Adipose tissue (tissue), 3 donors: ENCODE measurements around the gene KIAA1217. TPM values are rescaled to one million over a fixed set of nuclear protein-coding genes. Genes with fewer than 3 reads are reported as not detected.

Experiments used
- H3K27ac ChIP-seq: one replicate; pipeline ENCODE4 v1.5.1; 2013; ENCODE audit warnings: low read depth, low read length
- WGBS, 3 donors: extraction: QIAGEN DNeasy Blood & Tissue Kit; methylation state at CpG; one replicate each; pipeline ENCODE4 v1.1.7; 2013; 5-methylcytosine and 5-hydroxymethylcytosine counted together
- polyA plus RNA-seq, 3 donors: library from polyadenylated mRNA; stranded (reverse); fragments of 200-250 nt; gene quantifications; one replicate each; pipeline ENCODE4 v1.2.3, GENCODE V29; 2013
- donor health status: healthy with polysubstance abuse.
- donor health status: Bipolar disorder and iron deficiency.
- donor health status: healthy.

The KIAA1217 gene
- polyA plus RNA-seq, 3 donors, result 5.9 to 18.7 (median 13.3) TPM

- H3K27ac ChIP-seq, result no peak overlapping the region
- 59 to 75% (median 68%) methylated on average over 3 of the region's 3 CpGs for WGBS, 3 donors
Observed at GRCh38 chr10:24404567-24404966, 195.6 kb downstream of the KIAA1217 start.

- 43 to 85% (median 79%) methylated on average over 1 of the region's 1 CpG for WGBS, 3 donors
- no peak overlapping the region for H3K27ac ChIP-seq
Observed at GRCh38 chr10:24405635-24406034, 196.7 kb downstream of the KIAA1217 start.

- 87 to 94% (median 94%) methylated on average over 12 of the region's 12 CpGs for WGBS, 3 donors
- H3K27ac ChIP-seq, result no peak overlapping the region
Observed at GRCh38 chr10:24406809-24407483, 198.0 kb downstream of the KIAA1217 start.

GRCh38 chr10:24407928-24408327, 199.0 kb downstream of the KIAA1217 start:
- H3K27ac ChIP-seq, result no peak overlapping the region

- H3K27ac ChIP-seq, result no peak overlapping the region
- WGBS, 3 donors, result 88 to 96% (median 92%) methylated on average over 2 of the region's 2 CpGs
Observed at GRCh38 chr10:24408365-24408764, 199.4 kb downstream of the KIAA1217 start.

- WGBS, 3 donors, result 80 to 92% (median 82%) methylated on average over 6 of the region's 6 CpGs
- H3K27ac ChIP-seq, result no peak overlapping the region
Observed at GRCh38 chr10:24414597-24414996, 205.7 kb downstream of the KIAA1217 start.

GRCh38 chr10:24415455-24416125, 206.7 kb downstream of the KIAA1217 start:
- 36 to 58% (median 49%) methylated on average over 5 of the region's 5 CpGs for WGBS, 3 donors
- no peak overlapping the region for H3K27ac ChIP-seq

GRCh38 chr10:24416248-24416647, 207.3 kb downstream of the KIAA1217 start:
- no peak overlapping the region for H3K27ac ChIP-seq
- 64 to 87% (median 70%) methylated on average over 4 of the region's 4 CpGs for WGBS, 3 donors

- 67 to 92% (median 79%) methylated on average over 7 of the region's 7 CpGs for WGBS, 3 donors
- no peak overlapping the region for H3K27ac ChIP-seq
Observed at GRCh38 chr10:24417053-24417452, 208.1 kb downstream of the KIAA1217 start.

- no peak overlapping the region for H3K27ac ChIP-seq
- WGBS, 3 donors, result 92 to 95% (median 93%) methylated on average over 4 of the region's 4 CpGs
Observed at GRCh38 chr10:24418532-24418931, 209.6 kb downstream of the KIAA1217 start.

GRCh38 chr10:24419066-24419465, 210.1 kb downstream of the KIAA1217 start:
- H3K27ac ChIP-seq, result no peak overlapping the region
- 71 to 83% (median 79%) methylated on average over 3 of the region's 3 CpGs for WGBS, 3 donors

GRCh38 chr10:24425151-24425550, 216.2 kb downstream of the KIAA1217 start:
- no peak overlapping the region for H3K27ac ChIP-seq
- 86 to 97% (median 96%) methylated on average over 1 of the region's 1 CpG for WGBS, 3 donors

- 85% methylated on average over 14 of the region's 14 CpGs for WGBS, 3 donors
- no peak overlapping the region for H3K27ac ChIP-seq
Observed at GRCh38 chr10:24427678-24428409, 218.9 kb downstream of the KIAA1217 start.

GRCh38 chr10:24428410-24428782, 219.5 kb downstream of the KIAA1217 start:
- 51 to 76% (median 74%) methylated on average over 2 of the region's 2 CpGs for WGBS, 3 donors
- H3K27ac ChIP-seq, result no peak overlapping the region

GRCh38 chr10:24430591-24430990, 221.7 kb downstream of the KIAA1217 start:
- 94 to 96% (median 95%) methylated on average over 5 of the region's 5 CpGs for WGBS, 3 donors
- H3K27ac ChIP-seq, result no peak overlapping the region

GRCh38 chr10:24432478-24433416, 223.8 kb downstream of the KIAA1217 start:
- H3K27ac ChIP-seq, result no peak overlapping the region
- WGBS, 3 donors, result 80 to 82% (median 80%) methylated on average over 9 of the region's 9 CpGs

- WGBS, 3 donors, result 95 to 100% (median 97%) methylated on average over 3 of the region's 3 CpGs
Observed at GRCh38 chr10:24433705-24434104, 224.8 kb downstream of the KIAA1217 start.

GRCh38 chr10:24434961-24435360, 226.0 kb downstream of the KIAA1217 start:
- 96 to 98% (median 96%) methylated on average over 1 of the region's 1 CpG for WGBS, 3 donors
- no peak overlapping the region for H3K27ac ChIP-seq

More at GRCh38 chr10:24433705-24434104, 224.8 kb downstream of the KIAA1217 start:
- no peak overlapping the region for H3K27ac ChIP-seq
